Measurements from ENCODE around the gene RPS15.

RPS15 gene

DNA sequence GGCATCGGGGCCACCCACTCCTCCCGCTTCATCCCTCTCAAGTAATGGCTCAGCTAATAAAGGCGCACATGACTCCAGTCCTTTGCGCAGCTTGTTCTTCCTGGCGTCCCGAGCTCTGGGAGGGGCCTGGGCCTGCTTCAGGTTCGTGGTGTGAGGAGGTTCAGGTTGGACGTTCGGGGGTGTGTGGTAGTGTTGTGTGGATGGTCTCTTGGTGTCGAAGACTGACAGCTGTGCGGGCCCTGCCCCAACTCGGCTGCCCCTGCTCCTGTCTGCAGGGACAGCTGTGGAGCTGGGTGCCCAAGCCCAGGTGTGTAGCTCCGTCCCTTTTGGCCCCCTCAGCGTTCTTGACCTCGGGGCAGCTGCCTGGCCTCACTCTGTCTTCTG is 2.2 kb downstream of the RPS15 start:
- FAIRE-seq, result no peak
- no peak for DNase-seq (ENCODE audit: insufficient read length, low spot score)
- no peak for TF ChIP-seq POU2F2 (IDR thresholded peaks at IDR 0.05; ENCODE audit: low read depth, low read length)
- no peak for TF ChIP-seq POLR2A (IDR thresholded peaks at IDR 0.05; ENCODE audit: low read depth, low read length)

DNA sequence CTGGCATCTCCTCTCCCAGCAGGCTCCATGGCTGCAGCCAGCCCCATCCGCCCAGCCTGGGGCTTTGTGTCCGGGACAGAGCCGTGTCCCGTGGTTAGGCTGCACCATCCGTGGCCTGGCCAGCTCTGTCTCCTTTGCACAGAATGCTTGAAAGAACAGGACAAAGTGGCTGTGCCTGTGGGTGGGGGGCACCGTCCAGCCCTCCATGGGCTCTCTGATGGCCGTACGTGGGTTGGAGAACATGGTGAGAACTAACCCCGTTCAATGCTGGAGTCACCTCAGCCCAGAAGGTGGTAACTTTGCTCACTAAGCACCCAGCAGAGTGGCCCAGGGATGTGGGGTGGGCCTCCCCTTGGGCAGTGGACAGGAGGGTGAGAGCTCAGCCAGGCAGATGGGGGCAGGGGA is 2.8 kb downstream of the RPS15 start:
- TF ChIP-seq POLR2AphosphoS5 (IDR thresholded peaks at IDR 0.05; ENCODE audit: low read depth, low read length) (peak; percentile 69; the same call in 1 of the 2 replicates), POLR2A (IDR thresholded peaks at IDR 0.05; ENCODE audit: low read depth, low read length) (no peak)
- FAIRE-seq, result no peak

GRCh38 chr19:1441677-1442438 is 3.7 kb downstream of the RPS15 start:
- no peak for DNase-seq (ENCODE audit: insufficient read length, low spot score)
- FAIRE-seq, result no peak
- no peak for TF ChIP-seq PAX5 (IDR thresholded peaks at IDR 0.05; ENCODE audit: insufficient read depth, low read length, severe bottlenecking)
- peak; percentile 54 for TF ChIP-seq POLR2A (IDR thresholded peaks at IDR 0.05; ENCODE audit: low read depth, low read length)

More for the DNA sequence above, 2.8 kb downstream of the RPS15 start:
- no peak for DNase-seq (ENCODE audit: insufficient read length, low spot score)

DNA sequence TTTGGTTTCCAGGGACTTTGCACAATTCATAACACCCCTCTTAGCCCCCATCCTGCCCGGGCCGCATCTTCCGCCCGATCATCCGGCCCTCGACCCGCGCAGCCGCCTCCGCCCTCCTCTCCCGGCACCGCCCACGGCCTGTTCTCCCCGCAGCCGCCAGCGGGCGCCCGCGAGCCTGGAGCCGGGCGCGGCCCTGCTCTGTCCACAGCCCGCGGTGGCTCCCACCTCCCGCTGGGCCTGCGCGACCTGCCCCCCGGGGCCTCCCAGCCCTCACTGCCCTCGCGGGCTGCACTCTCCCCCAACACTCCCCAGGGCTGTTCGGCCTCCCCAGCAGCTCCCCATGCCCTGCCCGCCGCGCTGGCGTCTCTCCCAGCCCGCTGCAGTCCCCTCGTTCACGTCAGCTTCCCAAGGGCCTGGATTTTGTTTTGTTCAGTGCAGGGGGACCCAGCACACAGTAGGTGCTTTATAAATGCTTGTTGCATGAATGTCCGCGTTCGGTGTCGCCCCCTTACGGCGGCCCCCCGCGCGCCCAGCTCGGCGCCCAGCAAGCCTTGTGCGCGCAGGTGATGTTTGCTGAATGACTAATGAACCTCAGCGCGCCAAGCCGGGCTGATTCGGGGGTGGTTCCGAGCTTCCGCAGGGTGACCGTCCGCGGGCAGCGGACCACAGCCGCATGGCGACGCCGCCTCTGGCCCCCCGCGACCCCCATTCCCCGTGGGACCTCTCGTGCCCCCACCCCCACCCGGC is 7.2 kb downstream of the RPS15 start:
- FAIRE-seq, result peak; percentile 93
- DNase-seq (ENCODE audit: insufficient read length, low spot score), result peak; percentile 97
- TF ChIP-seq PAX5 (IDR thresholded peaks at IDR 0.05; ENCODE audit: insufficient read depth, low read length, severe bottlenecking) (no peak), POLR2A (IDR thresholded peaks at IDR 0.05; ENCODE audit: low read depth, low read length) (no peak), POU2F2 (IDR thresholded peaks at IDR 0.05; ENCODE audit: low read depth, low read length) (no peak), SPI1 (IDR thresholded peaks at IDR 0.05; ENCODE audit: low read depth, low read length) (no peak), TAF1 (IDR thresholded peaks at IDR 0.05; ENCODE audit: low read depth, low read length) (no peak), POLR2AphosphoS5 (IDR thresholded peaks at IDR 0.05; ENCODE audit: low read depth, low read length) (no peak)

DNA sequence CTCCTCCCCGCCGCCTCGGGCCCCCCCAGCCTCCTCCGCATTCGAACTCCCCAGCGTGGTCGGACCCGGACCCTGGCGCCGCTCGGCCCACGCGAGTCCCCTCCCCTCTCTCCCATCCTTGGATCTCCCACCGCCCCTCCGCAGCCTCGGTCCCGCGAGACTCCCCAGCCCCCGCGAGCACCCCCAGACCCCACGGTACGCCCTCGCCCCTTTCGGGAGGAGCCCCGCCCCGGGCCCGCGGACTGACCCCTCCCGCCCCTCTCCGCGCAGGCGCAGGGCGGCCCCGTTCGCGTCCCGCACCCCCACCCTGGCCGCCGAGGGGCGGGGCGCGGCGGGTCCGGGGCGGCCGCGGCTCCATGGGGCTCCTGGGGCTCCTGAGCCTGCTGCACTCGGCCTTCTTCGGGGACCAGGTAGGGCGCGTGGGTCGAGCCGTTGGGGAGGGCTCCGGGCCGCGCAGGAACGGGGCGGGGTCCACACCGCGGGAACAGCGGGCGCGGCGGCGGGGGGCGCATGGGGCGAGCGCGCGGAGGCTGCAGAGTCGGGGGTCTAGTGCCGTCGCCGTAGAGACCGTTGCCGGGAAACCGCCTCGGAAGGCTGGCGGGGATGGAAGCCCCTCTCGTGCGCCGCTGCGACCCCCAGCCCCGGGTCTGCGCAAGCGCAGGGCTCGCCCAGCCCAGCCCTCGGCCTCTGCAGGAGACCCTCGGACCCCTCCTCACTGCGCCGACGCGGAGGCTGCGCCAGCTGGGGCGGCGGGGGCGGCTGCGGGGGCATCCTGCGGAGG is 7.9 kb downstream of the RPS15 start:
- FAIRE-seq (no peak), DNase-seq (ENCODE audit: insufficient read length, low spot score) (no peak)

GRCh38 chr19:1446713-1447481 is 8.7 kb downstream of the RPS15 start:
- FAIRE-seq (no peak), DNase-seq (ENCODE audit: insufficient read length, low spot score) (no peak)
- no peak for TF ChIP-seq POLR2AphosphoS5 (IDR thresholded peaks at IDR 0.05; ENCODE audit: low read depth, low read length)
- TF ChIP-seq SPI1 (IDR thresholded peaks at IDR 0.05; ENCODE audit: low read depth, low read length), result no peak
- no peak for TF ChIP-seq POLR2A (IDR thresholded peaks at IDR 0.05; ENCODE audit: low read depth, low read length)
- TF ChIP-seq POU2F2 (IDR thresholded peaks at IDR 0.05; ENCODE audit: low read depth, low read length), result no peak
- TF ChIP-seq PAX5 (IDR thresholded peaks at IDR 0.05; ENCODE audit: insufficient read depth, low read length, severe bottlenecking), result no peak
- no peak for TF ChIP-seq TAF1 (IDR thresholded peaks at IDR 0.05; ENCODE audit: low read depth, low read length)

More for the DNA sequence above, 7.9 kb downstream of the RPS15 start:
- no peak for TF ChIP-seq POU2F2 (IDR thresholded peaks at IDR 0.05; ENCODE audit: low read depth, low read length)
- no peak for TF ChIP-seq SPI1 (IDR thresholded peaks at IDR 0.05; ENCODE audit: low read depth, low read length)
- no peak for TF ChIP-seq POLR2AphosphoS5 (IDR thresholded peaks at IDR 0.05; ENCODE audit: low read depth, low read length)
- TF ChIP-seq TAF1 (IDR thresholded peaks at IDR 0.05; ENCODE audit: low read depth, low read length), result no peak
- TF ChIP-seq POLR2A (IDR thresholded peaks at IDR 0.05; ENCODE audit: low read depth, low read length), result no peak
- no peak for TF ChIP-seq PAX5 (IDR thresholded peaks at IDR 0.05; ENCODE audit: insufficient read depth, low read length, severe bottlenecking)

DNA sequence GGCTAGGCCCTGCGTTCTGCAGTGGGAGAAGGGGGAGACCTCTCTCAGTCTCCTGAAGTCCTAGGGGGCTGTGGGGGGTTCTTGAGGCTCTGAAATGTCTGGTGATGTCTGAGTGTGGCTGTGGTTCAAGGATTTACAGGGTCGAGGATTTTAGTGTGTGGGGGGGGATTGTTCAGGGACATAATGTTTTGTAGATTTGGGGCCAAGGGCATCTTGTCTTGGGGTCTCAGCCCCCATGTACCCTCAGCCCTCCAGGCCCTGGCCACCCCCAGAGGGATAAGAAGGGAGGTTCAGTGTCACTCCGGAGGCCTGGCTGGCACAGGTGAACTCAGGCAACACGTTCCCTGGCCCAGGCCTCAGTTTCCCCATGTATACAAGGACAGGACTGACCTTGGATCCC is 9.3 kb downstream of the RPS15 start:
- TF ChIP-seq POLR2AphosphoS5 (IDR thresholded peaks at IDR 0.05; ENCODE audit: low read depth, low read length) (no peak), POU2F2 (IDR thresholded peaks at IDR 0.05; ENCODE audit: low read depth, low read length) (no peak), TAF1 (IDR thresholded peaks at IDR 0.05; ENCODE audit: low read depth, low read length) (no peak), POLR2A (IDR thresholded peaks at IDR 0.05; ENCODE audit: low read depth, low read length) (no peak), PAX5 (IDR thresholded peaks at IDR 0.05; ENCODE audit: insufficient read depth, low read length, severe bottlenecking) (no peak), SPI1 (IDR thresholded peaks at IDR 0.05; ENCODE audit: low read depth, low read length) (no peak)
- FAIRE-seq, result no peak
- DNase-seq (ENCODE audit: insufficient read length, low spot score), result no peak

- FAIRE-seq, result no peak
- DNase-seq (ENCODE audit: insufficient read length, low spot score), result no peak
- TF ChIP-seq POLR2AphosphoS5 (IDR thresholded peaks at IDR 0.05; ENCODE audit: low read depth, low read length) (no peak), PAX5 (IDR thresholded peaks at IDR 0.05; ENCODE audit: insufficient read depth, low read length, severe bottlenecking) (no peak), SPI1 (IDR thresholded peaks at IDR 0.05; ENCODE audit: low read depth, low read length) (no peak), TAF1 (IDR thresholded peaks at IDR 0.05; ENCODE audit: low read depth, low read length) (no peak), POLR2A (IDR thresholded peaks at IDR 0.05; ENCODE audit: low read depth, low read length) (no peak), POU2F2 (IDR thresholded peaks at IDR 0.05; ENCODE audit: low read depth, low read length) (no peak)
Observed at GRCh38 chr19:1447944-1448343, 9.7 kb downstream of the RPS15 start.

Data from GM12891 (cell line).